H1 (cell line): ENCODE data around the gene ACSF2. TPM values are rescaled to one million over a fixed set of nuclear protein-coding genes. Genes with fewer than 3 reads are reported as not detected.

Source experiments
- CTCF ChIA-PET: fragments of 300-600 bp; sonication (Branson Sonifier 250); formaldehyde crosslinking; loops from one replicate; lab custom pipeline; 2021; ENCODE audit not compliant: partially characterized antibody; lab: Charles Lee
- POLR2A ChIA-PET: fragments of 300-600 bp; sonication (Branson Sonifier 250); formaldehyde crosslinking; loops from one replicate; lab custom pipeline; 2021; ENCODE audit warnings: inconsistent platforms; ENCODE audit not compliant: partially characterized antibody; lab: Charles Lee
- DNase-seq, 2 experiments: peaks; one replicate each; pipeline versions ENCODE4 v3.0.0 to v3.0.0-alpha.2; 2010 to 2022; ENCODE audit warnings: low spot score in 2 of 2, low read depth in 1 of 2, mixed read lengths in 1 of 2
- FAIRE-seq: peaks from 2 replicates; lab custom pipeline; 2011; peaks lifted over from hg19 to GRCh38; lab: Jason Lieb, UNC
- H2AFZ ChIP-seq: 2 replicates; pipeline ENCODE4 v1.8.1; 2012; ENCODE audit warnings: low read length, inconsistent platforms
- H2AK5ac ChIP-seq: 2 replicates; pipeline ENCODE4 v1.6.1; 2013; ENCODE audit warnings: low read depth, low read length
- H2BK120ac ChIP-seq: replicated peaks from 2 replicates; pipeline ENCODE3; 2013; ENCODE audit warnings: low read depth, low read length, inconsistent platforms
- H2BK12ac ChIP-seq: 2 replicates; pipeline ENCODE4 v1.6.1; 2013; ENCODE audit warnings: low read depth, low read length
- H2BK15ac ChIP-seq: 2 replicates; pipeline ENCODE4 v1.6.1; 2013; ENCODE audit warnings: low read length
- H2BK20ac ChIP-seq: 2 replicates; pipeline ENCODE4 v1.6.1; 2013; ENCODE audit warnings: low read length
- H2BK5ac ChIP-seq: 2 replicates; pipeline ENCODE4 v1.6.1; 2013; ENCODE audit warnings: low read depth, low read length
- H3K14ac ChIP-seq: 2 replicates; pipeline ENCODE4 v1.6.1; 2013; ENCODE audit warnings: inconsistent platforms; ENCODE audit not compliant: insufficient read length
- H3K18ac ChIP-seq: 2 replicates; pipeline ENCODE4 v1.6.1; 2013; ENCODE audit warnings: low read length; ENCODE audit errors: extremely low read depth
- H3K23ac ChIP-seq: 2 replicates; pipeline ENCODE4 v1.6.1; 2013; ENCODE audit warnings: inconsistent platforms; ENCODE audit not compliant: insufficient read length
- H3K23me2 ChIP-seq: 2 replicates; pipeline ENCODE4 v1.6.1; 2013; ENCODE audit warnings: low read depth, low read length
- H3K27ac ChIP-seq: 2 replicates; pipeline ENCODE4 v1.6.1; 2011; ENCODE audit warnings: low read depth, low read length, inconsistent platforms
- H3K27me3 ChIP-seq, 4 experiments: replicated peaks in 1 of 4; 1 replicate in 1 of 4; 2 replicates in 3 of 4; pipeline versions ENCODE4 v1.6.1 to v1.8.1; 2011 to 2013; ENCODE audit warnings: low read length in 3 of 4, mild to moderate bottlenecking in 3 of 4, inconsistent platforms in 2 of 4, mixed read lengths in 2 of 4, moderate library complexity in 1 of 4; ENCODE audit not compliant: control insufficient read depth in 3 of 4, insufficient read depth in 3 of 4; ENCODE audit errors: extremely low read depth in 1 of 4
- H3K36me3 ChIP-seq, 4 experiments: 2 replicates each; pipeline versions ENCODE4 v1.6.1 to v1.8.1; 2011 to 2013; ENCODE audit warnings: mild to moderate bottlenecking in 4 of 4, low read length in 3 of 4, moderate library complexity in 2 of 4, control low read depth in 1 of 4, inconsistent platforms in 1 of 4; ENCODE audit not compliant: insufficient read depth in 4 of 4, control insufficient read depth in 2 of 4
- H3K4ac ChIP-seq: replicated peaks from 2 replicates; pipeline ENCODE3; 2013; ENCODE audit warnings: low read length, low read depth, mixed read lengths, inconsistent platforms; ENCODE audit not compliant: insufficient read length
- H3K4me1 ChIP-seq, 4 experiments: replicated peaks in 1 of 4; 1 replicate in 1 of 4; 2 replicates in 3 of 4; pipeline versions ENCODE4 v1.6.1 to v1.8.1; 2011 to 2013; ENCODE audit warnings: low read length in 3 of 4, inconsistent platforms in 2 of 4, mixed read lengths in 1 of 4; ENCODE audit not compliant: insufficient read depth in 4 of 4, control insufficient read depth in 3 of 4
- H3K4me2 ChIP-seq, 2 experiments: 2 replicates each; pipeline versions ENCODE4 v1.6.1 to v1.8.1; 2011 to 2013; ENCODE audit warnings: low read depth in 2 of 2, low read length in 2 of 2, control low read depth in 1 of 2, inconsistent platforms in 1 of 2, mild to moderate bottlenecking in 1 of 2; ENCODE audit not compliant: insufficient read depth in 1 of 2
- H3K4me3 ChIP-seq, 4 experiments: fragments of 200-600, 300-600 bp in 1 of 4; sonication (generic), shearing (Covaris generic), sonication (Bioruptor Twin) in 1 of 4; 2 replicates each; pipeline versions ENCODE4 v1.5.1 to v1.8.1; 2011 to 2016; ENCODE audit warnings: low read length in 4 of 4, low read depth in 3 of 4, control low read depth in 2 of 4, inconsistent platforms in 2 of 4, mild to moderate bottlenecking in 2 of 4, mixed read lengths in 1 of 4, moderate library complexity in 1 of 4; ENCODE audit not compliant: insufficient read depth in 2 of 4; ENCODE audit errors: extremely low read depth in 1 of 4
- H3K56ac ChIP-seq: replicated peaks from 2 replicates; pipeline ENCODE3; 2013; ENCODE audit warnings: low read depth, mild to moderate bottlenecking, mixed read lengths, low read length, inconsistent platforms; ENCODE audit not compliant: insufficient read length
- H3K79me1 ChIP-seq: 2 replicates; pipeline ENCODE4 v1.6.1; 2013; ENCODE audit warnings: low read depth, low read length, control low read depth
- H3K79me2 ChIP-seq, 2 experiments: 2 replicates each; pipeline versions ENCODE4 v1.6.1 to v1.8.1; 2012 to 2013; ENCODE audit warnings: low read length in 2 of 2, mild to moderate bottlenecking in 2 of 2, inconsistent platforms in 1 of 2; ENCODE audit not compliant: insufficient read depth in 2 of 2, control insufficient read depth in 1 of 2
- H3K9ac ChIP-seq, 4 experiments: replicated peaks in 1 of 4; 1 replicate in 1 of 4; 2 replicates in 3 of 4; pipeline versions ENCODE4 v1.6.1 to v1.8.1; 2011 to 2013; ENCODE audit warnings: low read depth in 3 of 4, low read length in 3 of 4, control low read depth in 2 of 4, mild to moderate bottlenecking in 2 of 4, moderate library complexity in 2 of 4, inconsistent platforms in 1 of 4; ENCODE audit errors: extremely low read depth in 1 of 4
- H3K9me3 ChIP-seq, 2 experiments: 2 replicates each; pipeline versions ENCODE4 v1.6.1 to v1.8.1; 2012 to 2013; ENCODE audit warnings: mild to moderate bottlenecking in 2 of 2, moderate library complexity in 2 of 2, control low read depth in 1 of 2, inconsistent platforms in 1 of 2, low read depth in 1 of 2, low read length in 1 of 2, mixed read lengths in 1 of 2; ENCODE audit not compliant: insufficient read depth in 2 of 2
- H4K20me1 ChIP-seq, 2 experiments: replicated peaks in 1 of 2; 2 replicates each; pipeline versions ENCODE3 to v1.8.1; 2011 to 2013; ENCODE audit warnings: inconsistent platforms in 2 of 2, low read length in 2 of 2, mild to moderate bottlenecking in 1 of 2; ENCODE audit not compliant: insufficient read depth in 2 of 2, control insufficient read depth in 1 of 2
- H4K5ac ChIP-seq: 2 replicates; pipeline ENCODE4 v1.6.1; 2013; ENCODE audit warnings: low read length, low read depth, mixed read lengths, inconsistent platforms; ENCODE audit not compliant: insufficient read length
- H4K8ac ChIP-seq: 2 replicates; pipeline ENCODE4 v1.8.0; 2013; ENCODE audit warnings: mild to moderate bottlenecking, moderate library complexity, low read length, inconsistent platforms; ENCODE audit not compliant: insufficient read depth; ENCODE audit errors: extremely low read depth
- H4K91ac ChIP-seq: replicated peaks from 2 replicates; pipeline ENCODE3; 2013; ENCODE audit warnings: low read length, mixed read lengths, inconsistent platforms; ENCODE audit not compliant: insufficient read length
- POU5F1 ChIP-seq: IDR thresholded peaks from 2 replicates; pipeline ENCODE4 v1.6.1; 2011; ENCODE audit warnings: low read depth, mild to moderate bottlenecking, low read length, moderate library complexity
- WGBS, 2 experiments: shearing (Covaris generic) in 1 of 2; methylation state at CpG; one replicate each; pipeline versions ENCODE4 v1.1.6 to v1.1.7; 2013 to 2015; ENCODE audit warnings: low lambda C conversion rate in 2 of 2, mixed read lengths in 2 of 2, inconsistent platforms in 1 of 2, low coverage in 1 of 2, missing lambda C conversion rate in 1 of 2; ENCODE audit not compliant: insufficient replicate concordance in 2 of 2, insufficient coverage in 1 of 2, insufficient read length in 1 of 2; ENCODE audit errors: extremely low coverage in 1 of 2, missing lambda C conversion rate in 1 of 2; 5-methylcytosine and 5-hydroxymethylcytosine counted together
- polyA plus RNA-seq, 7 experiments: library from polyadenylated mRNA; depleted of rRNA in 3 of 7; stranded (reverse) in 5 of 7; unstranded in 2 of 7; fragments of >200 nt in 5 of 7; fragments of 200-250 nt in 2 of 7; gene quantifications; 1 replicate in 5 of 7; 2 replicates in 1 of 7; 4 replicates in 1 of 7; pipeline versions ENCODE4 v1.2.1 to v1.2.3, GENCODE V29; 2011 to 2013; ENCODE audit warnings: missing spikeins in 2 of 7, mixed read lengths in 2 of 7
- total RNA-seq: library from RNA; stranded (reverse); fragmentation: NEBNext Ultra II Directional; extraction: Animal tissue kit (Norgen Biotek cat#: 25700); gene quantifications from 2 replicates; pipeline ENCODE4 v1.2.1, GENCODE V29; 2021

The ACSF2 gene
- total and polyA plus RNA-seq, 2 of the 8 experiments (the other 6 are each of a cell fraction or from before 2014, with no cell fraction given), result 14.5 to 16.3 TPM

DNA sequence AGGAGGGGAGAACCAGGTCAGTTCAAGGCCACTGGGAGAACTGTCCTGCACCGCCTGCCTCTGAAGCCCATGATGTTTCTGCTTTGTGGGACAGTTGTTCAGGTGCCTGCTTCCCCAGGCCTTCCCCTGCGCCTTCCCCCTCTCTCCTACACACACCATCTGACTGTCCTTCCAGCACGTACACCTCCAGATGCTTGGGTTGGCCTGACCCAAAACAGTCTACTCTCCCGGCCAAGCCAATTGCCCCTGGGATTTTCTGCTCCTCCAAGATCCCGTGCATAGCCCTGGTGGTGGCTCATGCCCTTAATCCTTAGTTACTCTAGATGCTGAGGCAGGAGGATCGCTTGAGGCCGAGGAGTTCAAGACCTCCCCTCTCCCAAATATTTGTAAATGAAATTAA lies 52.0 kb downstream of the ACSF2 start:
- H2BK20ac ChIP-seq, result peak overlapping the region; percentile 80; the same call in 1 of the 2 replicates
- no peak overlapping the region for H3K4ac ChIP-seq
- no peaks in the 10 kb centered on the region for H3K9me3 ChIP-seq
- H3K9ac ChIP-seq, result no peak overlapping the region
- no peak overlapping the region for H3K18ac ChIP-seq
- H3K56ac ChIP-seq, result no peak overlapping the region
- no peaks in the 10 kb centered on the region; a peak in 1 of 8 replicates for H3K36me3 ChIP-seq
- H3K27me3 ChIP-seq, result peaks cover 0 to 4% (median under 1%) of the 10 kb centered on the region in 4 experiments; a peak in 2 of 7 replicates
- peak overlapping the region in 3 of 4 experiments; percentile 46 to 74 (median 69); a peak in 4 of 8 replicates for H3K4me3 ChIP-seq
- peaks cover 8% of the 10 kb centered on the region for H3K23me2 ChIP-seq
- H2BK120ac ChIP-seq, result no peak overlapping the region
- CTCF ChIA-PET, result interaction anchor here (0.7 to 2.4 kb wide), 14 partner anchors 10 to 216 kb away, joined by 3 to 39 read pairs (median 5); partner anchors contain the start of genes CHAD and LRRC59
- H3K27ac ChIP-seq, result no peak overlapping the region
- no peak for TF ChIP-seq POU5F1
- peaks cover 0 to 3% of the 10 kb centered on the region in 2 experiments; a peak in 1 of 4 replicates for H3K79me2 ChIP-seq
- H3K79me1 ChIP-seq, result no peaks in the 10 kb centered on the region
- H2AK5ac ChIP-seq, result 0 out of 2 replicates have a peak overlapping the region, but pooled peaks have one; percentile 34
- peak overlapping the region; percentile 97 for H2AFZ ChIP-seq
- no peak overlapping the region for H2BK5ac ChIP-seq
- peak overlapping the region; percentile 55 to 87 for H3K4me2 ChIP-seq
- no peak overlapping the region for H3K23ac ChIP-seq
- H4K8ac ChIP-seq, result no peak overlapping the region
- no peak overlapping the region for H4K5ac ChIP-seq
- peaks cover 0 to 10% (median 6%) of the 10 kb centered on the region in 4 experiments; a peak in 6 of 7 replicates for H3K4me1 ChIP-seq
- POLR2A ChIA-PET, result interaction anchor here (1.7 kb wide), 2 partner anchors 9 to 80 kb away, joined by 7 to 10 read pairs; partner anchors contain the start of genes CHAD and LRRC59
- H4K20me1 ChIP-seq, result peaks cover 0 to 2% of the 10 kb centered on the region in 2 experiments
- no peak overlapping the region for H4K91ac ChIP-seq
- 89% methylated on average over 6 of the region's 7 CpGs; no CpG with 5 or more reads in 1 of the 2 experiments for WGBS, 2 experiments
- no peak overlapping the region for H3K14ac ChIP-seq
- H2BK12ac ChIP-seq, result peak overlapping the region; percentile 50; the same call in 1 of the 2 replicates
- 0 out of 2 replicates have a peak overlapping the region, but pooled peaks have one; percentile 88 for H2BK15ac ChIP-seq
- FAIRE-seq, result no peak
- DNase-seq, result no peak
